ENCODE data around the gene YIF1A.

GRCh38 chr11:66279092-66279734 lies 9.7 kb downstream of the YIF1A start:
- TF ChIP-seq CTCF (IDR thresholded peaks at IDR 0.05; ENCODE audit: low read depth, low read length, missing input control) (no peak), REST (IDR thresholded peaks at IDR 0.05) (no peak), MAX (IDR thresholded peaks at IDR 0.05) (no peak), TAF1 (conservative IDR thresholded peaks at IDR 0.05) (no peak), FOXA1 (IDR thresholded peaks at IDR 0.05) (no peak), JUND (IDR thresholded peaks at IDR 0.05) (no peak), YY1 (IDR thresholded peaks at IDR 0.05) (no peak), RAD21 (IDR thresholded peaks at IDR 0.05) (no peak), SP1 (IDR thresholded peaks at IDR 0.05) (no peak)
- TF ChIP-seq, protein P1, sequence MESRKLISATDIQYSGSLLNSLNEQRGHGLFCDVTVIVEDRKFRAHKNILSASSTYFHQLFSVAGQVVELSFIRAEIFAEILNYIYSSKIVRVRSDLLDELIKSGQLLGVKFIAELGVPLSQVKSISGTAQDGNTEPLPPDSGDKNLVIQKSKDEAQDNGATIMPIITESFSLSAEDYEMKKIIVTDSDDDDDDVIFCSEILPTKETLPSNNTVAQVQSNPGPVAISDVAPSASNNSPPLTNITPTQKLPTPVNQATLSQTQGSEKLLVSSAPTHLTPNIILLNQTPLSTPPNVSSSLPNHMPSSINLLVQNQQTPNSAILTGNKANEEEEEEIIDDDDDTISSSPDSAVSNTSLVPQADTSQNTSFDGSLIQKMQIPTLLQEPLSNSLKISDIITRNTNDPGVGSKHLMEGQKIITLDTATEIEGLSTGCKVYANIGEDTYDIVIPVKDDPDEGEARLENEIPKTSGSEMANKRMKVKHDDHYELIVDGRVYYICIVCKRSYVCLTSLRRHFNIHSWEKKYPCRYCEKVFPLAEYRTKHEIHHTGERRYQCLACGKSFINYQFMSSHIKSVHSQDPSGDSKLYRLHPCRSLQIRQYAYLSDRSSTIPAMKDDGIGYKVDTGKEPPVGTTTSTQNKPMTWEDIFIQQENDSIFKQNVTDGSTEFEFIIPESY (IDR thresholded peaks at IDR 0.05): no peak
